GM23338 (cell line): ENCODE results near the gene TFPT. TPM values are rescaled to one million over a fixed set of nuclear protein-coding genes. Genes with fewer than 3 reads are reported as not detected.

Source experiments
- ATAC-seq: fragments of 200-7000 bp; cut with Tn5 transposase; 3 replicates; pipeline ENCODE4 v1.9.1; 2020
- DNase-seq: peaks from one replicate; pipeline ENCODE4 v3.0.0-alpha.2; 2015; ENCODE audit warnings: low spot score
- H2AFZ ChIP-seq: fragments of 200-600 bp; sonication (generic); 2 replicates; pipeline ENCODE4 v1.8.0; 2016; ENCODE audit warnings: antibody characterized with exemption, mild to moderate bottlenecking, moderate library complexity
- H3F3A ChIP-seq: fragments of 200-600 bp; sonication (generic); replicated peaks from 2 replicates; pipeline ENCODE4 v1.8.0; 2017; ENCODE audit warnings: antibody characterized with exemption, mixed run types, low read depth
- H3K27ac ChIP-seq: fragments of 200-600 bp; sonication (generic); 2 replicates; pipeline ENCODE4 v1.6.1; 2016; ENCODE audit warnings: low read depth
- H3K27me3 ChIP-seq: fragments of 200-600 bp; sonication (generic); 2 replicates; pipeline ENCODE4 v1.8.0; 2016; ENCODE audit warnings: mild to moderate bottlenecking, mixed run types, moderate library complexity; ENCODE audit not compliant: insufficient read depth
- H3K36me3 ChIP-seq: fragments of 200-600 bp; sonication (generic); 2 replicates; pipeline ENCODE4 v1.8.0; 2016; ENCODE audit warnings: mild to moderate bottlenecking; ENCODE audit not compliant: insufficient read depth
- H3K4me1 ChIP-seq: fragments of 200-600 bp; sonication (generic); 2 replicates; pipeline ENCODE4 v1.8.0; 2016; ENCODE audit warnings: mild to moderate bottlenecking, moderate library complexity; ENCODE audit not compliant: insufficient read depth
- H3K4me2 ChIP-seq: fragments of 200-600 bp; sonication (generic); 2 replicates; pipeline ENCODE4 v1.7.1; 2017; ENCODE audit warnings: mixed run types
- H3K4me3 ChIP-seq: fragments of 200-600 bp; sonication (generic); 2 replicates; pipeline ENCODE4 v1.6.1; 2016; ENCODE audit warnings: mixed run types
- H3K79me2 ChIP-seq: fragments of 200-600 bp; sonication (generic); replicated peaks from 2 replicates; pipeline ENCODE4 v1.8.0; 2017; ENCODE audit warnings: mild to moderate bottlenecking; ENCODE audit not compliant: insufficient read depth
- H3K9me2 ChIP-seq: fragments of 200-600 bp; sonication (generic); 2 replicates; pipeline ENCODE4 v1.8.0; 2017; ENCODE audit not compliant: insufficient read depth
- H4K20me1 ChIP-seq: fragments of 200-600 bp; sonication (generic); replicated peaks from 2 replicates; pipeline ENCODE4 v1.8.0; 2017; ENCODE audit warnings: mild to moderate bottlenecking; ENCODE audit not compliant: insufficient read depth
- H3K27ac Mint-ChIP-seq: 2 replicates; pipeline ENCODE4 v1.8.0; 2020; ENCODE audit warnings: inconsistent platforms, mild to moderate bottlenecking, moderate library complexity, mixed read lengths
- H3K27me3 Mint-ChIP-seq: 3 replicates; pipeline ENCODE4 v1.8.0; 2022; ENCODE audit warnings: low read depth, mild to moderate bottlenecking, moderate library complexity, mixed read lengths, inconsistent platforms; ENCODE audit not compliant: insufficient read depth, poor library complexity
- H3K36me3 Mint-ChIP-seq: 3 replicates; pipeline ENCODE4 v1.8.0; 2021; ENCODE audit warnings: low read depth, mild to moderate bottlenecking, inconsistent platforms, moderate library complexity, mixed read lengths
- H3K4me1 Mint-ChIP-seq: 3 replicates; pipeline ENCODE4 v1.8.0; 2020; ENCODE audit warnings: mild to moderate bottlenecking, inconsistent platforms, mixed read lengths
- H3K4me3 Mint-ChIP-seq: 3 replicates; pipeline ENCODE4 v1.8.0; 2021; ENCODE audit warnings: moderate library complexity, mild to moderate bottlenecking, inconsistent platforms, mixed read lengths
- H3K9me3 Mint-ChIP-seq: 3 replicates; pipeline ENCODE4 v1.8.0; 2020; ENCODE audit warnings: moderate library complexity, mild to moderate bottlenecking, inconsistent platforms, mixed read lengths
- CREB1 ChIP-seq: fragments of 250-450 bp; sonication (Bioruptor Pico); IDR thresholded peaks from 2 replicates; pipeline ENCODE4 v1.5.0; 2020; ENCODE audit warnings: low read depth, mild to moderate bottlenecking, moderate library complexity
- EZH2 ChIP-seq: fragments of 200-600 bp; sonication (generic); IDR thresholded peaks from one replicate; pipeline ENCODE4 v1.8.0; 2017; ENCODE audit warnings: antibody characterized with exemption, mild to moderate bottlenecking, low read depth; ENCODE audit not compliant: unreplicated experiment
- EZH2phosphoT487 ChIP-seq: fragments of 200-600 bp; sonication (generic); IDR thresholded peaks from one replicate; pipeline ENCODE4 v1.8.1; 2018; ENCODE audit warnings: antibody characterized with exemption; ENCODE audit not compliant: unreplicated experiment
- JUNB ChIP-seq: IDR thresholded peaks from one replicate; pipeline ENCODE4 v1.6.1; 2016; ENCODE audit warnings: antibody characterized with exemption; ENCODE audit not compliant: unreplicated experiment
- NANOG ChIP-seq: IDR thresholded peaks from 2 replicates; pipeline ENCODE4 v1.6.1; 2016; ENCODE audit warnings: antibody characterized with exemption, borderline replicate concordance
- STAT1 ChIP-seq: IDR thresholded peaks from one replicate; pipeline ENCODE4 v1.6.1; 2016; ENCODE audit warnings: antibody characterized with exemption; ENCODE audit not compliant: unreplicated experiment
- ZNF331 ChIP-seq: fragments of 250-450 bp; sonication (Bioruptor Pico); IDR thresholded peaks from 2 replicates; pipeline ENCODE4 v1.5.0; 2020; ENCODE audit warnings: low read depth, mild to moderate bottlenecking, moderate library complexity
- polyA plus RNA-seq: library from polyadenylated mRNA; unstranded; fragments of >200 nt; fragmentation: Nextera tagmentation; extraction: Ambion mirVana; gene quantifications from 2 replicates; pipeline ENCODE4 v1.2.1, GENCODE V29; 2016
- total RNA-seq: library from RNA; depleted of rRNA; stranded (reverse); fragments of >200 nt; shearing (Covaris generic); gene quantifications from 2 replicates; pipeline ENCODE4 v1.2.3, GENCODE V29; 2014
- TF ChIP-seq, protein P1 (sequence below), 2 experiments: fragments of 200-600 bp in 1 of 2; sonication (generic) in 1 of 2; conservative IDR thresholded peaks; 2 replicates each; pipeline versions ENCODE4 v1.5.1 to v1.6.1; 2016 to 2017; ENCODE audit warnings: antibody characterized with exemption in 2 of 2, low read depth in 2 of 2, mild to moderate bottlenecking in 2 of 2, moderate library complexity in 1 of 2
- TF ChIP-seq, protein P2 (sequence below): IDR thresholded peaks from one replicate; pipeline ENCODE4 v1.6.1; 2018; ENCODE audit warnings: antibody characterized with exemption; ENCODE audit not compliant: unreplicated experiment

Gene TFPT
- total and polyA plus RNA-seq, 2 experiments from 2014 or later = 12.0 to 18.3 TPM

DNA sequence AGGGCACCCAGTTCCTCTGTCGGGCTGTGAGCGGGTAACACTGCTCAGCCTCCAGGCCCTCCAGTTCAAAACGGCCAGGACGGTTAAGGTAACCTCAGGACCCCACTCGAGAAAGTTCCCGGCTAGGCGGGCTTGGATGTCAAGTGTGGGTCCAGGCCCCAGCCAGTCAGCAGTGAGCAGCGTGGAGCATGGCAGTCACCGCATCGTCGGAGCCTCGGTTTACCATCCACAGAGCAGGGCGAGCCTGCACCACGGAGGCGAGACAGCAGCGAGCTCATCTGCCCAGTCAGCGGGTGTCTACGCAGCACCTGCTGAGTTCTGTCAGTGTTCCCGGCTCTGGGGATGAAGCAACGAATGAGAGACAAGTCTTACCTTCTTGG lies 14.2 kb upstream of the TFPT start:
- Histone ChIP-seq H3K4me3 (no peak overlapping the region), H3K9me2 (no peaks in the 10 kb centered on the region), H3K36me3 (peaks cover 7% of the 10 kb centered on the region; the same call in 1 of the 2 replicates), H4K20me1 (no peaks in the 10 kb centered on the region; the same call in 1 of the 2 replicates), H3F3A (peaks cover 9% of the 10 kb centered on the region), H3K4me2 (no peak overlapping the region), H3K79me2 (no peaks in the 10 kb centered on the region), H3K4me1 (peaks cover 4% of the 10 kb centered on the region), H2AFZ (no peak overlapping the region), H3K27me3 (no peaks in the 10 kb centered on the region), H3K27ac (no peak overlapping the region)
- Mint-ChIP-seq H3K27me3 (peaks cover 16% of the 10 kb centered on the region), H3K4me3 (no peak overlapping the region), H3K27ac (no peak overlapping the region), H3K9me3 (peaks cover 6% of the 10 kb centered on the region), H3K4me1 (peaks cover 4% of the 10 kb centered on the region; the same call in 1 of the 3 replicates), H3K36me3 (peaks cover 47% of the 10 kb centered on the region)
- DNase-seq = no peak
- no peak for TF ChIP-seq STAT1
- no peak for ATAC-seq

DNA sequence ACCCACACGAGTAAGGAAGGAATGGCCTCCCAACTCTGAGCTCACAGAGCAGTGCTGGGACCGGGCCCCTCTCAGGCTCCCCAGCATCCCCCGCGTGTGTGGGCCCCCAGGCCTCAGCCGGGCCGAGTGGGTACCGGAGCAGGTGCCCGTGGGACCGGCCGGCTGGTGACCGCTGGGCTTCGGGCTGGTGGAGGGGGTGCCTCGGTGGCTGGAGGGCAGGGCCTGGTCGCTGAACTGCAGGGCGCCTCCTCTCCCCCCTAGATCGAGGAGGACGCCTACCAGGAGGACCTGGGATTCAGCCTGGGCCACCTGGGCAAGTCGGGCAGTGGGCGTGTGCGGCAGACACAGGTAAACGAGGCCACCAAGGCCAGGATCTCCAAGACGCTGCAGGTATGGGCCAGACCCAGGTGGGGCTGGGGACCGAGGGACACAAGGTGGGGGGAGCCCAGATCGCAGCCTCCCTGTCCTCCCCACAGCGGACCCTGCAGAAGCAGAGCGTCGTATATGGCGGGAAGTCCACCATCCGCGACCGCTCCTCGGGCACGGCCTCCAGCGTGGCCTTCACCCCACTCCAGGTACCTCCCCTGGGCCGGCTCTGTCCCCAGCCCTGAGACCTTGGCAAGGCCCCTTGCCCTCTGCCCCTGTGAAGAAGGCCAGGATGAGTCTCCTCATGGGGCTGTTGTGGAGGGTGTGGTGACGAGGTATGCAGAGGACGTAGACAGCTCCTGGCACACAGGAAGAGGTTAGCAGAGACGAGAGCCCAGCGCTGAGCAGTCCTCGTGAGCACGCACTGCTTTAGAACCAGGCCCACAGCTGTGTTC lies 13.5 kb upstream of the TFPT start:
- no peaks in the 10 kb centered on the region for H3K4me1 Mint-ChIP-seq
- DNase-seq (no peak), ATAC-seq (no peak)
- Histone ChIP-seq H3K4me2 (no peak overlapping the region), H3K36me3 (peaks cover 7% of the 10 kb centered on the region; the same call in 1 of the 2 replicates), H3K9me2 (no peaks in the 10 kb centered on the region), H3K27me3 (no peaks in the 10 kb centered on the region), H3F3A (0 out of 2 replicates have a peak, but pooled peaks cover 4% of the 10 kb centered on the region), H4K20me1 (no peaks in the 10 kb centered on the region; the same call in 1 of the 2 replicates), H3K4me1 (no peaks in the 10 kb centered on the region), H3K79me2 (no peaks in the 10 kb centered on the region), H3K27ac (no peak overlapping the region), H2AFZ (no peak overlapping the region), H3K4me3 (no peak overlapping the region)
- H3K27me3 Mint-ChIP-seq = peaks cover 12% of the 10 kb centered on the region
- no peaks in the 10 kb centered on the region for H3K9me3 Mint-ChIP-seq
- H3K36me3 Mint-ChIP-seq = peaks cover 48% of the 10 kb centered on the region
- H3K27ac Mint-ChIP-seq = no peak overlapping the region
- H3K4me3 Mint-ChIP-seq = no peak overlapping the region
- TF ChIP-seq EZH2 = no peak
- no peak for TF ChIP-seq CREB1 (CRISPR knock-in tag)
- no peak for TF ChIP-seq NANOG
- TF ChIP-seq, protein P1, sequence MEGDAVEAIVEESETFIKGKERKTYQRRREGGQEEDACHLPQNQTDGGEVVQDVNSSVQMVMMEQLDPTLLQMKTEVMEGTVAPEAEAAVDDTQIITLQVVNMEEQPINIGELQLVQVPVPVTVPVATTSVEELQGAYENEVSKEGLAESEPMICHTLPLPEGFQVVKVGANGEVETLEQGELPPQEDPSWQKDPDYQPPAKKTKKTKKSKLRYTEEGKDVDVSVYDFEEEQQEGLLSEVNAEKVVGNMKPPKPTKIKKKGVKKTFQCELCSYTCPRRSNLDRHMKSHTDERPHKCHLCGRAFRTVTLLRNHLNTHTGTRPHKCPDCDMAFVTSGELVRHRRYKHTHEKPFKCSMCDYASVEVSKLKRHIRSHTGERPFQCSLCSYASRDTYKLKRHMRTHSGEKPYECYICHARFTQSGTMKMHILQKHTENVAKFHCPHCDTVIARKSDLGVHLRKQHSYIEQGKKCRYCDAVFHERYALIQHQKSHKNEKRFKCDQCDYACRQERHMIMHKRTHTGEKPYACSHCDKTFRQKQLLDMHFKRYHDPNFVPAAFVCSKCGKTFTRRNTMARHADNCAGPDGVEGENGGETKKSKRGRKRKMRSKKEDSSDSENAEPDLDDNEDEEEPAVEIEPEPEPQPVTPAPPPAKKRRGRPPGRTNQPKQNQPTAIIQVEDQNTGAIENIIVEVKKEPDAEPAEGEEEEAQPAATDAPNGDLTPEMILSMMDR (conservative IDR thresholded peaks at IDR 0.05; ENCODE audit: low read depth in 2 of 2) = no peak
- TF ChIP-seq, protein P2, sequence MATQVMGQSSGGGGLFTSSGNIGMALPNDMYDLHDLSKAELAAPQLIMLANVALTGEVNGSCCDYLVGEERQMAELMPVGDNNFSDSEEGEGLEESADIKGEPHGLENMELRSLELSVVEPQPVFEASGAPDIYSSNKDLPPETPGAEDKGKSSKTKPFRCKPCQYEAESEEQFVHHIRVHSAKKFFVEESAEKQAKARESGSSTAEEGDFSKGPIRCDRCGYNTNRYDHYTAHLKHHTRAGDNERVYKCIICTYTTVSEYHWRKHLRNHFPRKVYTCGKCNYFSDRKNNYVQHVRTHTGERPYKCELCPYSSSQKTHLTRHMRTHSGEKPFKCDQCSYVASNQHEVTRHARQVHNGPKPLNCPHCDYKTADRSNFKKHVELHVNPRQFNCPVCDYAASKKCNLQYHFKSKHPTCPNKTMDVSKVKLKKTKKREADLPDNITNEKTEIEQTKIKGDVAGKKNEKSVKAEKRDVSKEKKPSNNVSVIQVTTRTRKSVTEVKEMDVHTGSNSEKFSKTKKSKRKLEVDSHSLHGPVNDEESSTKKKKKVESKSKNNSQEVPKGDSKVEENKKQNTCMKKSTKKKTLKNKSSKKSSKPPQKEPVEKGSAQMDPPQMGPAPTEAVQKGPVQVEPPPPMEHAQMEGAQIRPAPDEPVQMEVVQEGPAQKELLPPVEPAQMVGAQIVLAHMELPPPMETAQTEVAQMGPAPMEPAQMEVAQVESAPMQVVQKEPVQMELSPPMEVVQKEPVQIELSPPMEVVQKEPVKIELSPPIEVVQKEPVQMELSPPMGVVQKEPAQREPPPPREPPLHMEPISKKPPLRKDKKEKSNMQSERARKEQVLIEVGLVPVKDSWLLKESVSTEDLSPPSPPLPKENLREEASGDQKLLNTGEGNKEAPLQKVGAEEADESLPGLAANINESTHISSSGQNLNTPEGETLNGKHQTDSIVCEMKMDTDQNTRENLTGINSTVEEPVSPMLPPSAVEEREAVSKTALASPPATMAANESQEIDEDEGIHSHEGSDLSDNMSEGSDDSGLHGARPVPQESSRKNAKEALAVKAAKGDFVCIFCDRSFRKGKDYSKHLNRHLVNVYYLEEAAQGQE = no peak
- TF ChIP-seq ZNF331 (CRISPR knock-in tag) = no peak
- no peak for TF ChIP-seq STAT1
- no peak for TF ChIP-seq EZH2phosphoT487
- no peak for TF ChIP-seq JUNB
